ENCODE results near the gene PRRX2. TPM values are rescaled to one million over a fixed set of nuclear protein-coding genes. Genes with fewer than 3 reads are reported as not detected.

The PRRX2 gene
- total and polyA plus RNA-seq, 9 of the 15 experiments (the other 6 are each of a cell fraction or from before 2014, with no cell fraction given): 0.21 TPM; not detected in 8

- peak; percentile 24 for TF ChIP-seq GTF3C2 (IDR thresholded peaks at IDR 0.05; ENCODE audit: borderline replicate concordance, extremely low read depth, insufficient read length)
- peak in 1 of 2 experiments; percentile 75 for TF ChIP-seq AFF1 (IDR thresholded peaks at IDR 0.05; ENCODE audit: low read depth in 1 of 2, partially characterized antibody in 2 of 2)
These were observed 97.0 kb downstream of the PRRX2 start (continued) for GRCh38 chr9:129762370-129762984.

Data from K562 (cell line).